Stimulated activated CD8-positive, alpha-beta memory T cell treated with anti-CD3 and anti-CD28 coated beads, Interleukin-15, amount 100 ng/mL, for 1 hour (primary cell): ENCODE results near the gene DNMT3A.

Experiments
- DNase-seq: peaks from one replicate; pipeline ENCODE4 v3.0.0-alpha.2; 2020; ENCODE audit warnings: low read depth

DNMT3A gene

DNA sequence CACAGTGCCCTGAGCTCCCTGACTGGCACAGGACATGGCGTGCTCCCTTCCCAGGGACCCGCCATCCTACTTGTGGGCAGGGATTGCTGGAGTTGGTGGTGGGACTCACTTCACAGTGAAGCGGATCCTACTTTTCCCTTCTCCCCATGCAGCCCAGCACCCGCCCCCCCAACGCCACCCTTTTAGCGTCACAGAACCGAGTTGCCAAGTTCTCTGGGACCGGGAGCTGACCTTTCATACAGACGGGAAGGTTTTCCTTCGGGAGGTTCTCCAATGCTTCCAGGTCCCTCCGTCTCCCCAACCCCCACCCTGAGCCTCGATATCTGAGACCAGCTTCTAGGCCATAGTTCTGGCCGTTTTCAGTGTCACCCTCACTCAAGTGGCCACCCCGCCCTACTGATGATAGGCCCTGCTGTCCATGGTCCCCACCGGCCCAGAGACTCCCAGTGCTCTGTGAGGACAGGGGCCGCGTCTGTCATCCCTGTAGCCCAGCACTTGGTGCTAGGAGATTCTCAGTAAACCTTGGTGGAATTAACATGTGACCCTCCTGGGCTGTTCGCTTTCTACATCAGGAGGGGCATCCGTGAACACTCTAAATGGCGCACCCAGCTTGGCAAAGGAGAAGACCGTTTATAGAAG, 1.6 kb upstream of the DNMT3A start:
- no peak for DNase-seq

DNA sequence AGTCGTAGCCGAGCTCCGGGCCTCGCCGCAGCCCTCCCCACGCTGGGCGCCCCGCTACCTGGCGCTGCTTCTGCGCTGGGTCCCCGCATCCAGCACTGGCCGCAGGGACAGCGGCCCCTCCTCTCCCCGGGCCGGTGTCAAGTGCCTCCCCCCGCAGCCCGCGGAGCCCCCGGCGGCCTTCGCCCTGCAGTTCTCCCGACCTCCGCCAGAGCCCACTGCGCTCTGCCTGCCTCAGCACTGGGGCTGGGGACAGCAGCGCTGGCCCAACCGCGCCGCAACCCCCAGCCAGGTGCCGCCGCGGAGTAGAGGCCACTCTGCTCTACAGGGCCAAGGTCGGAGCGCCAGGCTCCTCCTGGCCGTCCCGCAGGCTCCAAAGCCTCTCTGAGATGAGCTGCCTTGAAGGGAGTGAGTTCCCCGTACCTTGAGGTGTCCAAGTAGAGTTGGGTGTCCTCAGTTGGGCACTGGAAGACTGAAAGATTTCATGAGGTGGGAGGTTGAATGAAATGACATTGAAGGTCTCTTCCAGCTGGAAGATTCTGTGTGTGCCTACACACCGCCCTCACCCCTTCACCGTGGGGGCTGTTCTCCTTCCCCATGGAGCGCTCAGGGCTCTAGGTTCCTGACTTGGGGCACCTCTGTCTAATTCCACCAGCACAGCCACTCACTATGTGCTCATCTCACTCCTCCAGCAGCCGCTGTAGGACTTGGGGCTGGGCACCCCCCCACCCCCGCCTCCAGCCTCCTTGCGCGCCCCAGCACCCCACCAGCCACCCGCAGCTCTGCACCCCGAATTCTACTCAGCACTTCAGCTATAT, 854 bp upstream of the DNMT3A start:
- DNase-seq = peak; percentile 58

DNA sequence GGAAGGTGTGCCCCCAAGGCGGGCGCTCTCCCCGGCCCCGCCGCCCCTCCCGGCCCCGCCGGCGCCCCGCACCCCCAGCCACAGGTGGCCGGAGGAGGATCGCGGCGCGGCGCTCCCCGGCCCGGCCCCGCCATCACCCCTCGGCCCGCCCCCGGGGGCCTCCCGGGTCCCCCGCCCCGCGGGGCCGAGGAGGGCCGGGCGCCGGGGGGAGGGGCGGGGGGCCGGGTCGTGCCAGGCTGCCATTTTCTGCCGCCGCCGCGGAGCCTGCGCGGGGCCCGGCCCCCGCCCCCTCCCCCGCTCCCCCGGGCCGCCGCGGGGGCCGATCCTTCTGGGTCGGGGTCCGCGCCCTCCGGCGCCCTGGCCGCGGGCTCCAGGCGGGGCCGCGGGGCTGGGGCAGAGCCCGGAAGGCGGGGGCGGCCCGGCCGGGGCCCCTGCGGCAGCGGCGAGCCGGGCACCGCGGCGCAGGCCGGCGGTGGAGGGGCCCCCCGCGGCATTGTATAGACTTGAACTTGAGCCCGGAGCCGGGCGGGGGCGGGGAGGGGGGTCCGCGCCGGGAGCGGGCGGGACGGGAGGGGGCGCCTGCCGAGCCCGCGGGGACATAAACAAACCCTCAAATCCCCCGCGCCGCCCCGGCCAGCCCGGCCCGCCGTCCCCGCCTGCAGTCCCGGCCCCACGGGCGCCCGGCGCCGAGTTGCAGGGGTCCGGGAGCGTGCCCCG, 556 bp downstream of the DNMT3A start:
- no peak for DNase-seq

DNA sequence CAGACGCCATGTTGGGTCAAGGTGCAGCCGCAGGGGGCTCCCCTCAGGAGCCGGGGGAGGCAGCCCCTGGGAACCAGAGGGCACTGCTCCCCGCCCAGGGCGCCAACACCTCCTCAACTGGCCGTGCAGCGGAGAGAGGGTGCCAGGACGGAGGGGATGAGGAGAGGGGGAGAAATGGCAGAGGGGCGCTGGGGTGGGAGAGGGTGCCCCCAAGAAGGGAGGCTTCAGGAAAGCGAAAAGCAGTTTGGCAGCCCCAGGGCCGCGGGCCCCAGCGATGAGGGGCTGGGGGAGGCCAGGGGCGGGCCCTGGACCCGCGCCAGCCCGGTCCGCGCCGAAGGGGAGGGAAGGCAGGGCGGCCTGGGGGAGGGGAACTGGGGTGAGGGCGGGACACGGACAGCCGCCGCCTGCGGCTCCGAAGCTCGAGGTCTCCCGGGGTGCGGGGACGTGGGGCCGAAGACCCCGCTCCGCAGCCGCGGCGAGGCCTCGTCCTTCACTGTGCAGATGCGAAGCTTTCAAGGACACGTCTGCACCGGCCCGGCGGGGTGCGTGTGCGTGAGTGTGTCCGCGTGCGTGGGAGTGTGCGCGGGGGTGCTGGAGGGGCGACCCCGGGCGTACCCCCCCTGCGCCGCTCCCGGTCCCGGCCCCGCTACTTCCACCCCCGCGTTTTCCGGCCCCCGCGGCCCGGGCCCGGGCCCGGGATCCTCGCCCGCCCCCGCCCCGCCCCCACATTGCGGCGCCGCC, 1.4 kb downstream of the DNMT3A start:
- DNase-seq = no peak

DNA sequence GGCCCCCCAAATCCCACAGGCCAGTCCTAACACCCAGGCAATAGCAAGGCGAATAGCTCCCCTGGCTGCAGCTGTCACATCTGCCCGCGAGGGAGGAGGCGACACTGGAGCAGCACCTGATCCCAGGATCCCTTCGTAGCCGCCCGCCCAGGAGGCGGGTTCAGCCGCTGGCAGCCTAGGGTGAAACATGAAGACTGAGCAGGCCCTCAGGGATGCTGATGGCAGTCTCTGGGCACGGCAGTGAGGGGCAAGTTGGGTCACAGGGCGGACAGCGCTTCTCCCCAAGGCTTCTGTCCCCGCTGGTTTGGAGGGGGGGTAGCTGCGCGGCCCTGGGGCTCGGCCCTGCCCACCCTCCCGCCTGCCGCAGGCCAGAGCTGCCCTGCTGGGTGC, 1.9 kb downstream of the DNMT3A start:
- no peak for DNase-seq

DNA sequence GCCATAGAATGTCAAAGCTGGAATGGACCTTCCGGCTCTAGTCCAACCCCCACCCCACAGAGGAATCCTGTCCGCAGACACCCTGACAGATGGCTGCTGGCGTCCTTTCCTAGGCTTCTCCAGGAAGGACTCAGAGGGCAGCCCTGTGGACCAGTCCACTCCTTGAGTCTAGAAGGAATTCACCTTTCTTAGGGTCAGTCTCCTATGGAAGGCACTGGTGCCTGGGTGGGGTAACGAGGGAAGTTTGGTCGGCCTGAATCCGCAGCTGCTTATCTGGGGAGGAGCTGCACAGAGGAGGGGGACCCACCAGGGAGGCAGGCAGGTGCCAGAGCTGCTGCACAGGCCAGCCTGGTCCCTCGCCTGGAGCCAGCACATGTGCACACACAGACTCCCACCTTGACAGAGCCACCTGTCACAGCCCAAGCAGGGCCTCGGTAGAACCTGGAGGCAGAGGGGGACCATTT, 2.5 kb downstream of the DNMT3A start:
- DNase-seq = no peak

DNA sequence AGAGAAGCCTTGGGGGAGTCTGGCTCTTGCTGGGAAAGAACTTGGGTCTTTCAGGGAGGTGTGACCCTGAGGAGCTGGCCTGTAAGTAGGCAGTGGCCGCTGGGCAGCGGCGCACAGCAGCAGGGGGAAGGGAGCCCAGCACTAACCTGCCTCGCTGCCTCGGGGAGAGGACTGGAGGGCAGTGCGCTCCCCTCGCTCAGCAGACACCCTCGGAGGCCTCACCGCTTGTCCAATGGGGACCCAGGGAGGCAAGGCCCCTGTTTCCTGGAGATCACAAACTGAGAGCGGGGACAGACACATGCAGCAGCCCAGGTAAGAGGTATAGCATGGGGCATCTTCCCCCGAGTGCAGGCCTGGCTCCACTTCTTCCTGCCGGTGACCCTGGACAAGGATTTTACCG, 3.3 kb downstream of the DNMT3A start:
- DNase-seq = no peak

DNA sequence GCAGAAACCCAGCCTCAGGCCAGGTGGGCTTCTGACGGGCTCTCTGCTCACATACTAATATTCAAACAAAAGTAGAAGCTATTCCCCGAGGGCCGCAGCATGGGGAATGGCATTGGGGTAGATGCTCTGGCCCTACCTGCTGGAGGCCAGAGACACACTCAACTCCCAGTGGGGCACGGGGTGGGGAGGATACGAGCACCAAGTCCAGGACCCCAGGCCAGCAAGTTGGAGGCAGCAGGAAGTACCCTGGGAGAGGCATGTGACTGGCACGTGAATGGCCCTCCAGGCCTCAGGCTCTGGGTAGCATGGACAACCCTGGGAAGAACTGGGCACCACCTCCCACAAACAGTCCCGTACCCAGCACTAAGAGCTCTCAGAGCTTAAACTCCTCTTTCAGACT, 3.8 kb downstream of the DNMT3A start:
- no peak for DNase-seq

DNA sequence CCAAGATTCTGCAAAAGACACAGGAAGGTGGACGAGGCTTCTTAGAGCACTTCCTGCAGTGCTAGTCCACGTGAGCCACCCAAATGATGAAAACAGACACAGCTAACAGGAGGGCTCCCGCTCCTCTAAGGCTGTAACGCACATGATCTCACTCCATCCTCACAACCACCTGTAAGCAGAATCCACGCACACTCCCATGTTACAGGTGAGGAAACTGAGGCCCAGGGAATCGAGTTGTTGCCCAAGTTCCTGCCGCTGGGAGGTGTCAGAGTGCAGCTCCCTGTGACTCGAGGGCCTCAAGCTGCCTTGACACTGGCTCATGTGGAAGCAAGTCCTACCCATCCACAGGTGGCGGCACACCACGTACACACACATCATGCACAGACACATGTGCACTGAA, 4.4 kb downstream of the DNMT3A start:
- DNase-seq = no peak

DNA sequence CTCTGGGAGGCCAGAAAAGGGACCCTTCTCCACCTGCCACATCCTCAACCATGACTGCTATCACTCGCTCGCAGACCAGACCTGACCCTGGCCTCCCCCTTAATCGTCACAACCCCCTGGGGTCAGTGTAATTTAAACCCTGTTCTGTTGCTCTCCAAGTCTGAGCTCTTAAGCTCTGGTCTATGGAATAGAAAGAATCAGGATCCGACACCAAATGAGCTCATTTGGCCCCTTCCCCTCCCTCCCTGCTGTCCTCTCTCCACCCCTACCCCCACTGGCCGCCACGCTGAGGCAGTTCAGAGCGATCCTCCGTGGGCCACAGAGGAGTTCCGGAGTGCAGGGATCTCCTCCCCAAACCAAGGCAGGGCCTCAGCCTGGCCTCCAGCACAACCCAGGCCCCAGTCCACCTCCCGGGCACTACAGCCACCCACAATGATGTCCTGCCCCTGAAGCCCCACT, 5.3 kb downstream of the DNMT3A start:
- no peak for DNase-seq

DNA sequence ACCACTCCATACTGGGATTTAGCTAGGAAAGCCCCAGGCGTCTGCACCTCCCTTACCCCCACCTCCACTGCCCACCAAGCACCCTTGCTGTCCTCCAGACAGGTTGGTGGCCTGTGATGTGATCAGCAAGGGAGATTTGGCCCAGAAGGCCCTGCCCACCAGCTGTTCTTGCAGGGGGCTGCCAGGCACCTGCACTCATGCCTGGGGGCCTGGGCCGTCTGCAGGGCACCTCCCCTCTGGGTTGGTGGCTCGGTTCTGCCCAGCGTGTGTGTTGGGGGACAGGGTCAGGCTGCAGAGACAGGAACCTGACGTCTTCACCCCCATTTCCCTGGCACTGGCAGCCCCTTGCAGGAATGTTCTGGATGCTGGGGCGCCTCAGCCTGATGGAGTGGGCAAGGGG, 5.8 kb downstream of the DNMT3A start:
- DNase-seq = no peak

DNA sequence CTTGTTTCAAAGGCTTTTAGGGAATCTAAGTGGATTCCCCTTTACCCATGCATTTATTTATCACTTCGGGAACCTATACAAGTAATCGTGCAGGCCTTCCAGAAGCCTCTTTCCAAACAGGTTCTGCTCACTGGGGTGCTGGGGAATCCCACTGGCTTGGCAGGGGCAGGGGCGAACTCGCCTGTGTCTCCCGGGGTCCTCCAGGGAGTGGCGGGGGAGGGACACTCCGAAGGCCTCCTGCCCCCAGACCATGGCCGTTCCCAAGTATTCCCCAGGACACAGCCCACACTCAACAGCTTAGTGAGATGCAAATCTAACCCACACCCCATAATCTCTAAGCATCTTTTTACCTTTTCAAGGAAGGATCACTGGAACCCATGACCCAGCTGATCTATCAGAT, 6.5 kb downstream of the DNMT3A start:
- DNase-seq = no peak

DNA sequence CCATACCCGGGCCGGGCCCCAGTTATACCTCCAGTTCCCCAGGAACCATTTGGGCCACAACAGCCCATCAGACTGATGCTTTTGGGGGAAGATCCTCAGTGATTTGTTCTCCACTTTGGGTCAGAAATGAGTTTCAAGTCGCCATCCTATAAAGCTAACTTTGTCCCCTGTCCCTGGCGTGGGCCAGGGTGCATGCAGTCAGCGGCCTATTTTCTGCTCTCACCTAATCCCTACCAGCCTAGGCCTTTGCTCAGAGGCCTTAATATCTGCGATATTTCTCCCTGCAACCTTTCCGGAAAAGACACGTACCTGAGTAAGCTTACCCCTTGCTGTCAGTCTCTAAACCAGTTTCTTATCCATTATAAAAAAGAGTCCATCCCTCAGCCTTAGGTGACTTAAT, 7.2 kb downstream of the DNMT3A start:
- no peak for DNase-seq

DNA sequence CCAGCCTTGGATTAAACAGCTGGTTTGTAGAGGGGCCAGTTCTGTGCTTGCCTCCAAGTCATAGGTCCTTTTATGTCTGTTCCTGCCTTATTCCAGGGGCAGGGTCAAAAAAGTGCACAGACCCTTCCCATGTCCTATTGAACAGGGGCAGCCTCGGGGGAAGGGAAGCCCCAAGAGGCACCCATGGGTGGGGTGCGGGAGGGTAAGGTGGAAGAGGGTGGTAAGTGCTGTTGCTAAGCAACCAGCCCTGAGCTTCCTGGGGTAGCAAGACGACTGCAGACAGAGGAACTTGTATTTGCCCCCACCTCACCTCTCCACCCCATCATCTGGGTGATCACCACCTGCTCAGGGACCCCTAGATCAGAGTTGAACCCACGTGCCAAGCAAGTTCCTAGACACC, 7.7 kb downstream of the DNMT3A start:
- no peak for DNase-seq

DNA sequence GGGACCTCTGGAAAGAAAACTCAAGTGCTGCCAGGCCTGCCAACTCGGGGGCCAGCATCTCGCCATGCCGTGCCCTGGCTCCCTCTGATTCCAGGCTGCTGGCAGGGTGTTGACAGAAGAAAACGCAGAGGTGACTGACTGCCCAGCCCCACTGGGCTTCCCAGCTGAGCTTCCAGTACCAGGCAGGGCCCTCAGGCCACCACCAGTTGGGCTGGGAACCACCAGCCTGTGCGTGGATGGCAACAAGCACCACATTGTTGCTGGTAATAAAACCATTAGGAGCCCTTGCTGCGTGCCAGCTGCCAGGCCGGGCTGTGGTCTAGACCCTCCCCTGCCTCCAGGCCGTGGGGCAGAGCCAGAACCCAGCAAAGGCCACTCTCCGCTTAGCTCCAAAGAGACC, 9.2 kb downstream of the DNMT3A start:
- DNase-seq = no peak

DNA sequence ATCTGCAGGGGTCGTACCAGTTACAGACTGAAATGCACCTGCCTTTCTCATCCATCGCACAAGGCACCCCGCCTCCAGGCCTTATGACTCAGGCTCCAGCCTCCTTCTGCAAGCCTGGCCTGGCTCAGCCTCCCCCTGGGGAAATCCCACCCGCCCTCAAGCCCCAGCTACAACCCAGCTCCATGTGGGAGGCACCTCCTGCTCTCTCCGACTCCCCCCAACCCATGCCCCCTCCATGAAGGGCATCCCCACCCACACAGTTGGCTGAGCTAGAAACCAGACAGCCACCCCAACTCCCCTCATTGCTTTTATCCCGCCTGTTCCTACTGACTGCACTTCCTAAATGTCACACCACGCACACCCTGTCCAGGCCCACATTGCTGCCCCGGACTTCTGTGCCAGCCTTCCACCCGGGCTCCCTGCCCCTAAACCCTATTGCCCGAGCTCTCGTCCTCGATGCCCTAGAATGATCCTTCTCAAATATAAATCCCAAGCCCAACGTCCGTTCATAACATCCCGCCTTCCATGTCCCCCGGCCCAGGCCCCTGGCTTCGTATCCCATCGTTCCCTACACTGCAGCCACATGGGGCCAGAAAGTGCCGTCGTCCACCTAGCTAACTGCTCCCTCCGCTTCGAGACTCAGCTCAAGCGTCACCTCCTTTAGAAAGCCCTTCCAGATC, 9.9 kb downstream of the DNMT3A start:
- no peak for DNase-seq

DNA sequence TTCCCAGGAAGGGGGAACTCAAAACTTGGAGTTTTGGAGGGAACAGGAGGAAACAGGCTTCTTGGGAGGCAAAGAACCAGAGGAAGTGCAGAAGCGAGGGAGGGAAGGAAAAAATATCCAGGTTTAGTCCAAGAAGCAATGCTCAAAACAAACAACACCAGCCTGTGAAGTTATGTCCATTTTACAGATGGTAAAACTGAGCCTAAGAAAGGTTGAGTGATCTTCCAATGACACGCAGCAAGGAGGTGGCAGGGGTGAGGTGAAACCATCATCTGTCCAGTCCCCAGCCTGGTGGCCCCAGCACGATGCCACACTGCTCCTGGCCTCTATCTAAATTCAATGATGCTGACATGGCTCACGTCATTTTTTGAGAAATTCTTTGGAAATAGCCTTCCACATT, 10.8 kb downstream of the DNMT3A start:
- no peak for DNase-seq

DNA sequence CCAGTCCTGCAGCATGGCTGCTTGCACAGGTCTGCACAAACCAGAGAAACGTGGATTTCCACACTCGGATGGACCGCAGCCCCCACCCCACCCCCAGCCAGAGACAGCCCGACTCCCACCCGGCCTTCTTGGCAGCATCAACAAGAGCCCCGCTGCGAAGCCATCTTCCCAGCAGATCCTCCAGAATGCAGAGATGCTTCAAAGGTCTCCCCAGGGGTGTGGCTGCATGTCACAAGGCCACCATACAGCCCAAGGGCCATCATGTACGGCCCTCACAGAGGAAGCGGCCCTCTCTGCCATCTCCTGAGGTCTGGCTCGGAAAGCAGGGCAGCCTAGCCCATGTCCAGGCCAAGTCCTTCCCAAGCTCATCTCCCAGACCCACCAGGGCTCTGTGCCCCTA, 11.5 kb downstream of the DNMT3A start:
- DNase-seq = no peak

DNA sequence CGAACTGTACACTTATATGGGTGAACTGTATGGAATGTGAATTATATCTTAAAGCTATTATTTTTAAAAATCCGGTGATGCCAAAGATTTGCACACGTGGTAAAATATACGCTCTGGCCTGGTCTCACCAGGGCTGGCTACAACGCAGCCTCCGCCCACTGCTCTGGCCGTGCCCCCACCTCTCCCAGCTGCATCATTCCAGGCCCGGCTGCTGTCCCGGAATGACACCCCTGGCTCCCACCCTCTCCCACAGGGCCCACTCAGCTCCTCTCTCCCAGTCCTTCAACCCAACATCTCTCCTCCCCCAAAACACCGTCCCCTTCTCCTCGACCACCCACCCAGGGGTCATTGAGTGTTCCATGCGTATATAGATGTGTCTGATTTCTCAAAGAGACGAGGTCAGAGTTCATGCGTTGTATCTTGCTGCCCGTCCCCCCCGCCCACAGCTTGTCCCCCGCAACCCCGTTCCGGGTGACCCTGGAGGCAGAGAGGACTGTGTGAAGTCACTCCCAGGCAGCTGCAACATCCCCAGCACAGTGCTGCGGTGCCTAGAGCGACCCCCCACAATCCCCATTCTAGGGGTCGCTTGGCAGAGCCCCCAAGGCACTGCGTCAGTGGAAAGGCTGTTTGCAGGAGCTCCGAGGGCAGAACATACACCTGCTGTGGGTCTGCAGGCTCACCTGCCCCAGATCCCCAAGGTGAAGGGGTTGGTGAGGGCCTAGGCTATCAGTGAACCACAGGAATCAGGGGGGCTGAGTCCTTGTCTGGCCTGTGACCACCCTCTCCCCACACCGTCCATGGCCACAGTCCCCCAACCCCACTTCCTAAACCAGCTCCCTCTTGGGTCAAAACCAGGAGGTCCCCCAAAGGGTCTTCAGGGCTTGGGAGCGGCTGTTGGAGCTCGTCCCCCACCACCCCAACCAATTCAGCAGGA, 13.3 kb downstream of the DNMT3A start:
- DNase-seq = no peak

DNA sequence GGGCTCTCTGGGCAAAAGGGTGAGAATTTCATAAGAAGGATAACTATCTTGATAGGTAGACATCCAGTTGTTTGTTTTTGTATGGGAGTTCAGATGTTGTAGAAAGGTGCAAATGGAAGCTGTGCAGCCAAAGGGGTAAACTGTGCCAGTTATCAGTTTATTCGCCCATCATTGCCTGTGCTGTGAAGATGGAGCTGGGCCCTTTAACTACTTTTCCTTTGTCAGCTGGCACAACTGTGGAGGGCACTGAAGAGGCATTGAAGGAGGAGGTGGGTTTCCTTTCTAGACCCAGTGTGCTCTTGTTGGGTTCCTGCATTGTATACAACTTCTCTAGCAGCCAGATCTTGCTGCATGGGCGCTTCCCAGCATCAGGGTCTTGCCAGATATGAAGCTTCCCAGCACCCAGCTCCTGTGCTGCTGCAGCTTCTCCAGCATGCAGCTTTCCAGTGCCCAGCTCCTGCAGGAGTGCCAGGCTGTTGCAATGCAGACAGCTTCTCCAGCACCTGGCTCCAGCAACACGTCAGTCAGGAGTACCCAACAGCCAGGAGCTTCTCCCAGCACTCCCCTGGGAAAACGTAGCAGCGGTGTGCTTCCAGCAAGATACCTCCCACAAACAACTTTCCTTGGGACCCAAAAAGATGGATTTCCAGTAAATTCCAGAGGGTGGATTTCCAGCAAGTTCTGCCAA, 15.3 kb downstream of the DNMT3A start:
- no peak for DNase-seq
